HL-60 (cell line): ENCODE data around the gene COL5A2.

ENCODE experiments used
- DNase-seq, 2 experiments: peaks; one replicate each; pipeline ENCODE4 v3.0.0-alpha.2; 2010 to 2020; ENCODE audit warnings: low read depth in 1 of 2, low spot score in 1 of 2
- H3K27ac ChIP-seq: fragments of 250-450 bp; sonication (Bioruptor Pico); replicated peaks from 2 replicates; pipeline ENCODE4 v1.5.1; 2020; ENCODE audit warnings: mild to moderate bottlenecking, moderate library complexity
- H3K27me3 ChIP-seq: fragments of 250-450 bp; sonication (Bioruptor Pico); 2 replicates; pipeline ENCODE4 v1.5.1; 2021; ENCODE audit warnings: mild to moderate bottlenecking, moderate library complexity; ENCODE audit not compliant: insufficient read depth, poor library complexity, severe bottlenecking
- H3K4me3 ChIP-seq: replicated peaks from 2 replicates; pipeline ENCODE4 v1.5.1; 2011; ENCODE audit warnings: mild to moderate bottlenecking, control low read depth, low read length; ENCODE audit not compliant: insufficient read depth
- CTCF ChIP-seq: IDR thresholded peaks from one replicate; pipeline ENCODE4 v1.5.1; 2011; ENCODE audit warnings: low read length, control low read depth, inconsistent platforms; ENCODE audit not compliant: insufficient read depth
- GABPA ChIP-seq: IDR thresholded peaks from 2 replicates; pipeline ENCODE4 v1.6.1; 2012; ENCODE audit warnings: low read depth
- POLR2AphosphoS5 ChIP-seq: IDR thresholded peaks from 2 replicates; pipeline ENCODE4 v1.6.1; 2012; ENCODE audit warnings: low read depth
- SPI1 ChIP-seq: IDR thresholded peaks from 2 replicates; pipeline ENCODE4 v1.6.1; 2012; ENCODE audit warnings: low read depth, mild to moderate bottlenecking, borderline replicate concordance
- TF ChIP-seq, protein P1 (sequence below): IDR thresholded peaks from 2 replicates; pipeline ENCODE4 v1.6.1; 2012; ENCODE audit warnings: low read depth; ENCODE audit not compliant: insufficient replicate concordance

The COL5A2 gene

GRCh38 chr2:189192766-189193165 lies 13.2 kb upstream of the COL5A2 start:
- TF ChIP-seq CTCF (no peak), POLR2AphosphoS5 (no peak), SPI1 (no peak), GABPA (no peak)
- TF ChIP-seq, protein P1, sequence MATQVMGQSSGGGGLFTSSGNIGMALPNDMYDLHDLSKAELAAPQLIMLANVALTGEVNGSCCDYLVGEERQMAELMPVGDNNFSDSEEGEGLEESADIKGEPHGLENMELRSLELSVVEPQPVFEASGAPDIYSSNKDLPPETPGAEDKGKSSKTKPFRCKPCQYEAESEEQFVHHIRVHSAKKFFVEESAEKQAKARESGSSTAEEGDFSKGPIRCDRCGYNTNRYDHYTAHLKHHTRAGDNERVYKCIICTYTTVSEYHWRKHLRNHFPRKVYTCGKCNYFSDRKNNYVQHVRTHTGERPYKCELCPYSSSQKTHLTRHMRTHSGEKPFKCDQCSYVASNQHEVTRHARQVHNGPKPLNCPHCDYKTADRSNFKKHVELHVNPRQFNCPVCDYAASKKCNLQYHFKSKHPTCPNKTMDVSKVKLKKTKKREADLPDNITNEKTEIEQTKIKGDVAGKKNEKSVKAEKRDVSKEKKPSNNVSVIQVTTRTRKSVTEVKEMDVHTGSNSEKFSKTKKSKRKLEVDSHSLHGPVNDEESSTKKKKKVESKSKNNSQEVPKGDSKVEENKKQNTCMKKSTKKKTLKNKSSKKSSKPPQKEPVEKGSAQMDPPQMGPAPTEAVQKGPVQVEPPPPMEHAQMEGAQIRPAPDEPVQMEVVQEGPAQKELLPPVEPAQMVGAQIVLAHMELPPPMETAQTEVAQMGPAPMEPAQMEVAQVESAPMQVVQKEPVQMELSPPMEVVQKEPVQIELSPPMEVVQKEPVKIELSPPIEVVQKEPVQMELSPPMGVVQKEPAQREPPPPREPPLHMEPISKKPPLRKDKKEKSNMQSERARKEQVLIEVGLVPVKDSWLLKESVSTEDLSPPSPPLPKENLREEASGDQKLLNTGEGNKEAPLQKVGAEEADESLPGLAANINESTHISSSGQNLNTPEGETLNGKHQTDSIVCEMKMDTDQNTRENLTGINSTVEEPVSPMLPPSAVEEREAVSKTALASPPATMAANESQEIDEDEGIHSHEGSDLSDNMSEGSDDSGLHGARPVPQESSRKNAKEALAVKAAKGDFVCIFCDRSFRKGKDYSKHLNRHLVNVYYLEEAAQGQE: no peak
- Histone ChIP-seq H3K4me3 (no peak overlapping the region), H3K27me3 (no peaks in the 10 kb centered on the region), H3K27ac (no peak overlapping the region)
- no peak for DNase-seq

DNA sequence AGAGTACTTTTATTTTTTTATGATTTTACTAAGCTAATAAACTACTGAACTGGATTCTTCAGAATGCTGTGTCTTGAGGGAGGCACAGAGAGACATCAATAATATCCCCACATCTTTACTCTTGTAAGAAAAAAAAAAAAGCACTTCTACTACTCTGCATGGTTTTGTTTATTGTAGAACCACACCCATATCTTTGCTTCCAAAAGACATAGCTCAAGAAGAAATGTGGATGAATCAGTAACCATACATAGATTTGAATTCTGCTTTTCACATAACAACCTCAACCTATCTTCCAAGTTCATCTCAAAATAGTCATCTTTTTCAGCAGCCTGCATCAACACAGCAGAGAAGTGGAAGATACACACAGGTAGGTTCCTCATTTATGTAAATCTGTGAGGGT lies 12.2 kb upstream of the COL5A2 start:
- Histone ChIP-seq H3K27ac (no peak overlapping the region), H3K27me3 (no peaks in the 10 kb centered on the region), H3K4me3 (no peak overlapping the region)
- no peak for DNase-seq
- TF ChIP-seq POLR2AphosphoS5 (no peak), SPI1 (no peak), GABPA (no peak), CTCF (no peak)
- TF ChIP-seq, protein P1: no peak

DNA sequence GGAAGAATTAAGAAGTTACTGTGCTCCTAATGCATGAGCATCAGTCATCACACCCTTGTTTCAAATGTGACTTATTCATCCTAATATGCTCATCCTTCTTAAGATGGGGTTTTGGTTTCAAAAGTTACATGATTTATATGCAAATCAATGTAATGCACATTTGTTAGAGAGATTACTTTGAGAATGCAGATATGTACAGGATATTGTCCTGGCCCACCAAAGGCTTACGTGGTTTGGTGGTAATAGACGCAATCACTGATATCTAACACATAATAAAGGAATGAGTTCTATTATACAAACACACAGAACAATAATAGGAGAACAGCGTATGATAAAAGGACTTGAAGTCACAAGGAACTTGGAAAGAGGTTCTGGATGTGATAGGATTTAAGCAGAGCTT lies 11.1 kb upstream of the COL5A2 start:
- no peaks in the 10 kb centered on the region for H3K27me3 ChIP-seq
- TF ChIP-seq, protein P1: no peak
- TF ChIP-seq CTCF (no peak), SPI1 (no peak), POLR2AphosphoS5 (no peak), GABPA (no peak)
- DNase-seq: no peak
- no peak overlapping the region for H3K27ac ChIP-seq
- H3K4me3 ChIP-seq: no peak overlapping the region
